MM.1S (cell line): Measurements from ENCODE around the gene FAT4.

Experiments used
- EZH2 ChIP-seq: fragments of 300-600 bp; sonication (generic); optimal IDR thresholded peaks from 2 replicates; pipeline ENCODE3; 2017; ENCODE audit warnings: low read depth, mild to moderate bottlenecking, antibody characterized with exemption, low read length, mixed read lengths
- TF ChIP-seq, protein P1 (sequence below): fragments of 300-600 bp; sonication (generic); IDR thresholded peaks from 2 replicates; pipeline ENCODE4 v1.5.1; 2016; ENCODE audit warnings: antibody characterized with exemption, low read length, mixed read lengths

DNA sequence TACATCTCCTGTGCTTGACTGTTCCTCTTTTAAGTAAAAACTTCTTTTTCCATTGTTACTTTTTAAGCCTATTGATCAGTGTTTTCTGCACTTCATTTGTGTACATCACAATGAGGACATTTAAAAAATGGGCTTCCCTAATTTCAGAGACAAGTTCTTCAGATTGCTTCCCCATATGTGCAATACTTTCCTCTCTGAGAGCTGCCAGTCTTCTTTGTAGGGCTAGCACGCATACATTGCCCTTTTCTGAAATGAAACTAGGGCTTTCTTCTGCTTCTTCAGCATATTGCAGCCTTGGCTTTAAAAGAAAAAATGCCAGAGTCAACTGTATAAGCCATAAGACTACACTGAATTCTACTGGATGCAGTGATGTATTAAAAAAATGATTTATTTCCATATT is 37.8 kb downstream of the FAT4 start:
- TF ChIP-seq, protein P1, sequence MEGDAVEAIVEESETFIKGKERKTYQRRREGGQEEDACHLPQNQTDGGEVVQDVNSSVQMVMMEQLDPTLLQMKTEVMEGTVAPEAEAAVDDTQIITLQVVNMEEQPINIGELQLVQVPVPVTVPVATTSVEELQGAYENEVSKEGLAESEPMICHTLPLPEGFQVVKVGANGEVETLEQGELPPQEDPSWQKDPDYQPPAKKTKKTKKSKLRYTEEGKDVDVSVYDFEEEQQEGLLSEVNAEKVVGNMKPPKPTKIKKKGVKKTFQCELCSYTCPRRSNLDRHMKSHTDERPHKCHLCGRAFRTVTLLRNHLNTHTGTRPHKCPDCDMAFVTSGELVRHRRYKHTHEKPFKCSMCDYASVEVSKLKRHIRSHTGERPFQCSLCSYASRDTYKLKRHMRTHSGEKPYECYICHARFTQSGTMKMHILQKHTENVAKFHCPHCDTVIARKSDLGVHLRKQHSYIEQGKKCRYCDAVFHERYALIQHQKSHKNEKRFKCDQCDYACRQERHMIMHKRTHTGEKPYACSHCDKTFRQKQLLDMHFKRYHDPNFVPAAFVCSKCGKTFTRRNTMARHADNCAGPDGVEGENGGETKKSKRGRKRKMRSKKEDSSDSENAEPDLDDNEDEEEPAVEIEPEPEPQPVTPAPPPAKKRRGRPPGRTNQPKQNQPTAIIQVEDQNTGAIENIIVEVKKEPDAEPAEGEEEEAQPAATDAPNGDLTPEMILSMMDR: no peak
- no peak for TF ChIP-seq EZH2
